GOT3 (cell line): Measurements from ENCODE around the gene COX7B.
"Not testable (repeated sequence)": the region's sequence is repeated elsewhere in the genome, so short reads cannot be mapped to it uniquely, and the experiment has no call there.

Experiments used
- DNase-seq: peaks from one replicate; lab custom pipeline; 2025; ENCODE audit warnings: mixed read lengths; lab: John Stamatoyannopoulos, UW

Gene COX7B

GRCh38 chrX:77899081-77899828 is at the start of gene COX7B:
COX7B (plus strand) TSS chrX:77899468; CDS start chrX:77899554, 86 bp downstream.
- DNase-seq, result no peak

GRCh38 chrX:77875372-77875771 is 23.9 kb upstream of the COX7B start:
- no peak for DNase-seq

- DNase-seq, result not testable (repeated sequence)
These were observed 17.9 kb upstream of the COX7B start for GRCh38 chrX:77881418-77881817.

GRCh38 chrX:77892887-77893286 is 6.4 kb upstream of the COX7B start:
- DNase-seq, result no peak

- DNase-seq, result no peak
These were observed 5.6 kb upstream of the COX7B start for GRCh38 chrX:77893713-77894112.

- peak; percentile 78 for DNase-seq
These were observed 4.1 kb upstream of the COX7B start, which contains the start of gene MAGT1 for GRCh38 chrX:77894921-77895886. MAGT1 (minus strand) TSS chrX:77895435; CDS start chrX:77895410, 25 bp downstream.

GRCh38 chrX:77900688-77901087 is 1.4 kb downstream of the COX7B start:
- no peak for DNase-seq

GRCh38 chrX:77901506-77901905 is 2.2 kb downstream of the COX7B start:
- DNase-seq, result no peak

- DNase-seq, result peak; percentile 34
These were observed 11.0 kb downstream of the COX7B start, which contains the start of gene ATP7A for GRCh38 chrX:77910108-77910840. ATP7A (plus strand) TSS chrX:77910693; CDS start chrX:77971642, 60,949 bp downstream.

- no peak for DNase-seq
These were observed 18.1 kb downstream of the COX7B start for GRCh38 chrX:77917294-77917933.

- DNase-seq, result no peak
These were observed 19.3 kb downstream of the COX7B start for GRCh38 chrX:77918568-77918967.

GRCh38 chrX:77919370-77919769 is 20.1 kb downstream of the COX7B start:
- not testable (repeated sequence) for DNase-seq

- no peak for DNase-seq
These were observed 23.5 kb downstream of the COX7B start for GRCh38 chrX:77922787-77923186.

GRCh38 chrX:77924320-77924859 is 25.1 kb downstream of the COX7B start:
- DNase-seq, result no peak

GRCh38 chrX:77925764-77926163 is 26.5 kb downstream of the COX7B start:
- no peak for DNase-seq

GRCh38 chrX:77930581-77930980 is 31.3 kb downstream of the COX7B start:
- DNase-seq, result no peak

GRCh38 chrX:77935886-77936285 is 36.6 kb downstream of the COX7B start:
- no peak for DNase-seq

- no peak for DNase-seq
These were observed 37.0 kb downstream of the COX7B start for GRCh38 chrX:77936299-77936698.

- DNase-seq, result no peak
These were observed 38.0 kb downstream of the COX7B start for GRCh38 chrX:77937291-77937690.

- no peak for DNase-seq
These were observed 38.9 kb downstream of the COX7B start for GRCh38 chrX:77938083-77938680.

- DNase-seq, result not testable (repeated sequence)
These were observed 45.8 kb downstream of the COX7B start for GRCh38 chrX:77945031-77945430.
